Occipital lobe (tissue), 2 donors: ENCODE measurements around the gene KRT16. TPM values are rescaled to one million over a fixed set of nuclear protein-coding genes. Genes with fewer than 3 reads are reported as not detected.
"Not testable (repeated sequence)": the region's sequence is repeated elsewhere in the genome, so short reads cannot be mapped to it uniquely, and the experiment has no call there.

Experiments used
- DNase-seq: peaks from one replicate; lab custom pipeline; 2025; lab: John Stamatoyannopoulos, UW
- total RNA-seq: library from RNA; depleted of rRNA; stranded (reverse); fragments of >200 nt; gene quantifications from one replicate; pipeline ENCODE4 v1.2.3, GENCODE V29; 2014

Gene KRT16
- total RNA-seq, 1 donor from 2014 or later: not detected

- DNase-seq: no peak
Measured at GRCh38 chr17:41615454-41615853, 2.9 kb upstream of the KRT16 start.

- DNase-seq: not testable (repeated sequence)
Measured at GRCh38 chr17:41614767-41615166, 2.2 kb upstream of the KRT16 start.

GRCh38 chr17:41614098-41614497 lies 1.5 kb upstream of the KRT16 start:
- DNase-seq: no peak

GRCh38 chr17:41613277-41614082 lies 913 bp upstream of the KRT16 start:
- DNase-seq: no peak

- no peak for DNase-seq
Measured at GRCh38 chr17:41610965-41611640, 1.5 kb downstream of the KRT16 start.

- not testable (repeated sequence) for DNase-seq
Measured at GRCh38 chr17:41610061-41610517, 2.5 kb downstream of the KRT16 start.

- not testable (repeated sequence) for DNase-seq
Measured at GRCh38 chr17:41606930-41607329, 5.6 kb downstream of the KRT16 start.

- DNase-seq: no peak
Measured at GRCh38 chr17:41602524-41602923, 10.0 kb downstream of the KRT16 start.

GRCh38 chr17:41600318-41600717 lies 12.2 kb downstream of the KRT16 start:
- DNase-seq: no peak

GRCh38 chr17:41599680-41600079 lies 12.9 kb downstream of the KRT16 start:
- DNase-seq: no peak

GRCh38 chr17:41595585-41595984 lies 17.0 kb downstream of the KRT16 start:
- no peak for DNase-seq

- DNase-seq: no peak
Measured at GRCh38 chr17:41594363-41594915, 18.1 kb downstream of the KRT16 start.

GRCh38 chr17:41593306-41593981 lies 19.1 kb downstream of the KRT16 start:
- DNase-seq: no peak

- no peak for DNase-seq
Measured at GRCh38 chr17:41592601-41593305, 19.8 kb downstream of the KRT16 start.

GRCh38 chr17:41589301-41589700 lies 23.3 kb downstream of the KRT16 start:
- no peak for DNase-seq

- DNase-seq: no peak
Measured at GRCh38 chr17:41588126-41588810, 24.3 kb downstream of the KRT16 start.

- no peak for DNase-seq
Measured at GRCh38 chr17:41586863-41587495, 25.6 kb downstream of the KRT16 start, which contains the start of gene KRT14. Gene KRT14 (minus strand): TSS chr17:41586895. CDS start chr17:41586834, 61 bp downstream.

GRCh38 chr17:41585301-41586056 lies 27.1 kb downstream of the KRT16 start:
- no peak for DNase-seq

- not testable (repeated sequence) for DNase-seq
Measured at GRCh38 chr17:41584331-41584927, 28.1 kb downstream of the KRT16 start.
